Neural progenitor cell (in vitro differentiated cells): ENCODE results near the gene MX1. TPM values are rescaled to one million over a fixed set of nuclear protein-coding genes. Genes with fewer than 3 reads are reported as not detected.

ENCODE experiments used
- DNase-seq: peaks from one replicate; pipeline ENCODE4 v3.0.0-alpha.2; 2016; ENCODE audit warnings: low spot score
- H2AFZ ChIP-seq: fragments of 200-600 bp; sonication (generic); replicated peaks from 2 replicates; pipeline ENCODE4 v1.6.1; 2016; ENCODE audit warnings: antibody characterized with exemption
- H3F3A ChIP-seq: fragments of 200-600 bp; sonication (generic); 2 replicates; pipeline ENCODE4 v1.6.1; 2016; ENCODE audit warnings: antibody characterized with exemption, low read depth
- H3K27ac ChIP-seq: fragments of 200-600 bp; sonication (generic); 2 replicates; pipeline ENCODE4 v1.5.1; 2016; ENCODE audit warnings: mild to moderate bottlenecking
- H3K27me3 ChIP-seq: fragments of 200-600 bp; sonication (generic); 2 replicates; pipeline ENCODE4 v1.6.1; 2016; ENCODE audit warnings: mild to moderate bottlenecking, moderate library complexity
- H3K36me3 ChIP-seq: fragments of 200-600 bp; sonication (generic); 2 replicates; pipeline ENCODE4 v1.5.1; 2016
- H3K4me1 ChIP-seq: fragments of 200-600 bp; sonication (generic); 2 replicates; pipeline ENCODE4 v1.6.1; 2016; ENCODE audit warnings: mixed run types
- H3K4me2 ChIP-seq: fragments of 200-600 bp; sonication (generic); 2 replicates; pipeline ENCODE4 v1.6.1; 2016
- H3K4me3 ChIP-seq: fragments of 200-600 bp; sonication (generic); 2 replicates; pipeline ENCODE4 v1.5.1; 2016
- H3K79me2 ChIP-seq: fragments of 200-600 bp; sonication (generic); 2 replicates; pipeline ENCODE4 v1.6.1; 2016; ENCODE audit warnings: low read depth
- H3K9ac ChIP-seq: fragments of 200-600 bp; sonication (generic); 2 replicates; pipeline ENCODE4 v1.6.1; 2016
- H3K9me3 ChIP-seq: fragments of 200-600 bp; sonication (generic); 2 replicates; pipeline ENCODE4 v1.5.1; 2016; ENCODE audit warnings: low read depth
- H4K20me1 ChIP-seq: fragments of 200-600 bp; sonication (generic); 2 replicates; pipeline ENCODE4 v1.6.1; 2016; ENCODE audit warnings: low read depth
- H3K27ac Mint-ChIP-seq: 3 replicates; pipeline ENCODE4 v1.8.0; 2021; ENCODE audit warnings: mixed read lengths
- H3K27me3 Mint-ChIP-seq: 2 replicates; pipeline ENCODE4 v1.8.0; 2022; ENCODE audit warnings: low read depth, mild to moderate bottlenecking, inconsistent platforms, moderate library complexity, mixed read lengths; ENCODE audit not compliant: insufficient read depth
- H3K36me3 Mint-ChIP-seq: 3 replicates; pipeline ENCODE4 v1.8.0; 2021; ENCODE audit warnings: mixed read lengths
- H3K4me1 Mint-ChIP-seq: 3 replicates; pipeline ENCODE4 v1.8.0; 2021; ENCODE audit warnings: mixed read lengths
- H3K4me3 Mint-ChIP-seq: 3 replicates; pipeline ENCODE4 v1.8.0; 2021; ENCODE audit warnings: mild to moderate bottlenecking, moderate library complexity, mixed read lengths
- H3K9me3 Mint-ChIP-seq: 3 replicates; pipeline ENCODE4 v1.8.0; 2020; ENCODE audit warnings: mixed read lengths
- CTCF ChIP-seq: fragments of 200-600 bp; sonication (generic); IDR thresholded peaks from 2 replicates; pipeline ENCODE4 v1.5.1; 2017; ENCODE audit warnings: antibody characterized with exemption, mild to moderate bottlenecking
- EZH2 ChIP-seq: fragments of 200-600 bp; sonication (generic); IDR thresholded peaks from 2 replicates; pipeline ENCODE4 v1.6.1; 2017; ENCODE audit warnings: antibody characterized with exemption, mild to moderate bottlenecking, moderate library complexity
- EZH2phosphoT487 ChIP-seq: fragments of 200-600 bp; sonication (generic); IDR thresholded peaks from 2 replicates; pipeline ENCODE4 v1.6.1; 2017; ENCODE audit warnings: antibody characterized with exemption
- total RNA-seq: library from RNA; depleted of rRNA; stranded (reverse); fragments of >200 nt; gene quantifications from 2 replicates; pipeline ENCODE4 v1.2.3, GENCODE V29; 2015; ENCODE audit warnings: low replicate concordance

MX1 gene, protein sequence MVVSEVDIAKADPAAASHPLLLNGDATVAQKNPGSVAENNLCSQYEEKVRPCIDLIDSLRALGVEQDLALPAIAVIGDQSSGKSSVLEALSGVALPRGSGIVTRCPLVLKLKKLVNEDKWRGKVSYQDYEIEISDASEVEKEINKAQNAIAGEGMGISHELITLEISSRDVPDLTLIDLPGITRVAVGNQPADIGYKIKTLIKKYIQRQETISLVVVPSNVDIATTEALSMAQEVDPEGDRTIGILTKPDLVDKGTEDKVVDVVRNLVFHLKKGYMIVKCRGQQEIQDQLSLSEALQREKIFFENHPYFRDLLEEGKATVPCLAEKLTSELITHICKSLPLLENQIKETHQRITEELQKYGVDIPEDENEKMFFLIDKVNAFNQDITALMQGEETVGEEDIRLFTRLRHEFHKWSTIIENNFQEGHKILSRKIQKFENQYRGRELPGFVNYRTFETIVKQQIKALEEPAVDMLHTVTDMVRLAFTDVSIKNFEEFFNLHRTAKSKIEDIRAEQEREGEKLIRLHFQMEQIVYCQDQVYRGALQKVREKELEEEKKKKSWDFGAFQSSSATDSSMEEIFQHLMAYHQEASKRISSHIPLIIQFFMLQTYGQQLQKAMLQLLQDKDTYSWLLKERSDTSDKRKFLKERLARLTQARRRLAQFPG
- 0.15 and 1.7 TPM in 2 replicates for total RNA-seq

DNA sequence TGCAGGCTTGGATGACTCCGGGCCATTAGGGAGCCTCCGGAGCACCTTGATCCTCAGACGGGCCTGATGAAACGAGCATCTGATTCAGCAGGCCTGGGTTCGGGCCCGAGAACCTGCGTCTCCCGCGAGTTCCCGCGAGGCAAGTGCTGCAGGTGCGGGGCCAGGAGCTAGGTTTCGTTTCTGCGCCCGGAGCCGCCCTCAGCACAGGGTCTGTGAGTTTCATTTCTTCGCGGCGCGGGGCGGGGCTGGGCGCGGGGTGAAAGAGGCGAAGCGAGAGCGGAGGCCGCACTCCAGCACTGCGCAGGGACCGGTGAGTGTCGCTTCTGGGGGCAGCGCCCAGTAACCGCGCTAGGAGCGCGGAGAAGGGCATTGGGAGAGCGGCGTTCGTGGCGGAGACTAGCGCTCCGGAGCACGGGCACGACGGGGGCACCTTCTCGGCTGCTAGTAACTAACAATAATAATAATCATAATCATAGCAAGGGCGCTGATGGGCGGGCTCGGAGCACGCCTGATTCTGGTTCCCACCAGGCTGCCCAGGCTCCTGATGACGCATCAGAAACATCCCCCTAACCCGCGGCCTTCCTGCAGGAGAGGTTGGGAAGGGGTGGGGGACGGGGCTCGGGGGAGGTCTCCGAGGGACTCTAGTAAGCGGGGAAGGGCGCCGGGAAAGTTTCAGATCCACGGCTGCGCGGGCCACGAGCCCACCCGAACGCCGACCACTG lies at the start of gene MX1:
MX1 (plus strand) TSS at position 286 of the 722 bp plus-strand sequence. CDS start 5,832 bp downstream, outside the sequence.
- Mint-ChIP-seq H3K4me3 (peak within 1 kb of the TSS; percentile 74), H3K27ac (peak within 1 kb of the TSS; percentile 63), H3K36me3 (peaks cover 3% of the 10 kb centered on the region), H3K27me3 (peaks cover 19% of the 10 kb centered on the region), H3K4me1 (peaks cover 6% of the 10 kb centered on the region), H3K9me3 (no peaks in the 10 kb centered on the region)
- no peaks in the 10 kb centered on the region for H3F3A ChIP-seq
- H3K27ac ChIP-seq = no peak within 1 kb of the TSS
- H3K9me3 ChIP-seq = no peaks in the 10 kb centered on the region
- H3K4me3 ChIP-seq = peak within 1 kb of the TSS; percentile 48
- DNase-seq = peak; percentile 52
- no peaks in the 10 kb centered on the region for H4K20me1 ChIP-seq
- peak within 1 kb of the TSS; percentile 45 for H2AFZ ChIP-seq
- H3K9ac ChIP-seq = no peak within 1 kb of the TSS
- peaks cover 51% of the 10 kb centered on the region for H3K27me3 ChIP-seq
- H3K79me2 ChIP-seq = no peaks in the 10 kb centered on the region
- no peak for TF ChIP-seq EZH2phosphoT487
- TF ChIP-seq EZH2 = peak; percentile 64
- TF ChIP-seq CTCF = no peak
- peak within 1 kb of the TSS; percentile 79 for H3K4me2 ChIP-seq
- H3K4me1 ChIP-seq = no peaks in the 10 kb centered on the region
- H3K36me3 ChIP-seq = no peaks in the 10 kb centered on the region

- Histone ChIP-seq H3K9me3 (no peaks in the 10 kb centered on the region), H4K20me1 (no peaks in the 10 kb centered on the region), H3F3A (no peaks in the 10 kb centered on the region), H3K4me3 (no peak overlapping the region), H2AFZ (no peak overlapping the region), H3K36me3 (no peaks in the 10 kb centered on the region), H3K4me1 (no peaks in the 10 kb centered on the region), H3K79me2 (no peaks in the 10 kb centered on the region), H3K27ac (no peak overlapping the region), H3K9ac (no peak overlapping the region), H3K27me3 (no peaks in the 10 kb centered on the region), H3K4me2 (no peak overlapping the region)
- Mint-ChIP-seq H3K27ac (no peak overlapping the region), H3K4me1 (no peaks in the 10 kb centered on the region), H3K4me3 (no peak overlapping the region), H3K36me3 (peaks cover 2% of the 10 kb centered on the region), H3K27me3 (peaks cover 6% of the 10 kb centered on the region), H3K9me3 (peaks cover 5% of the 10 kb centered on the region)
- TF ChIP-seq EZH2 (no peak), CTCF (no peak), EZH2phosphoT487 (no peak)
- peak; percentile 18 for DNase-seq
Measured at GRCh38 chr21:41377715-41378114, 48.3 kb upstream of the MX1 start.

DNA sequence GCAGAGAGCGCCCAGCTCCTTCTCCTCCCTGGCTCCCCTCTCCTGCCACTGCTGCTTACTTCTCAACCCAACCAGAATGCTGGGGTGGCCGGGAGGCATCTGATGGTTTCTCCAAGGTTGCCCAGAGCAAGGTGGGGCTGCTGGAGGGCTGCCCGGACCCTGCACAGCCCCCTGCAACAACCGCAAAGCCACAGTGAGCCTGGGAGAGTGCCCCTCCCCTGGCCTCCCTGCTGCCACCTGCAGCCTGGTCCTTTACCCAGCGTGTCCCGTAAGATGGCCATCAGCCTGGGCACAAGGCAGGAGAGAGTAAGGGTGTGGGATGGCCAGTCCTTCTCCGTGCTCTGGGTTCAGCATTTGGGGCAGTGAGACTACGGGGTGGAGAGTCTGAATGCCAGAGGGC lies 47.2 kb upstream of the MX1 start:
- Mint-ChIP-seq H3K27me3 (peaks cover 6% of the 10 kb centered on the region), H3K27ac (no peak overlapping the region), H3K4me1 (no peaks in the 10 kb centered on the region), H3K4me3 (no peak overlapping the region), H3K9me3 (peaks cover 5% of the 10 kb centered on the region), H3K36me3 (peaks cover 2% of the 10 kb centered on the region)
- no peak overlapping the region for H3K4me2 ChIP-seq
- H3K9ac ChIP-seq = no peak overlapping the region
- no peaks in the 10 kb centered on the region for H3K27me3 ChIP-seq
- TF ChIP-seq EZH2 (no peak), CTCF (peak; percentile 23)
- no peaks in the 10 kb centered on the region for H3K79me2 ChIP-seq
- H3F3A ChIP-seq = no peaks in the 10 kb centered on the region
- H3K9me3 ChIP-seq = no peaks in the 10 kb centered on the region
- no peak overlapping the region for H3K4me3 ChIP-seq
- H2AFZ ChIP-seq = no peak overlapping the region
- H4K20me1 ChIP-seq = no peaks in the 10 kb centered on the region
- DNase-seq = no peak
- H3K27ac ChIP-seq = no peak overlapping the region
- no peaks in the 10 kb centered on the region for H3K36me3 ChIP-seq
- no peaks in the 10 kb centered on the region for H3K4me1 ChIP-seq
